Fibroblast of villous mesenchyme (primary cell): ENCODE data around the gene COLEC11. TPM values are rescaled to one million over a fixed set of nuclear protein-coding genes. Genes with fewer than 3 reads are reported as not detected.
"Not testable (repeated sequence)": the region's sequence is repeated elsewhere in the genome, so short reads cannot be mapped to it uniquely, and the experiment has no call there.

ENCODE experiments used
- DNase-seq: peaks from one replicate; pipeline ENCODE4 v3.0.0-alpha.2; 2010; ENCODE audit warnings: low read depth
- H3K4me3 ChIP-seq: 2 replicates; pipeline ENCODE4 v1.5.1; 2011; ENCODE audit warnings: low read depth, mild to moderate bottlenecking, low read length
- total RNA-seq: library from RNA; depleted of rRNA; stranded (reverse); fragments of >200 nt; gene quantifications from 2 replicates; pipeline ENCODE4 v1.2.3, GENCODE V29; 2012
- TF ChIP-seq, protein P1 (sequence below): IDR thresholded peaks from 2 replicates; pipeline ENCODE4 v1.5.1; 2012; ENCODE audit warnings: low read depth, mild to moderate bottlenecking, low read length; ENCODE audit not compliant: insufficient read depth

COLEC11 gene
- total RNA-seq, 1 donor, result 0.43 TPM

DNA sequence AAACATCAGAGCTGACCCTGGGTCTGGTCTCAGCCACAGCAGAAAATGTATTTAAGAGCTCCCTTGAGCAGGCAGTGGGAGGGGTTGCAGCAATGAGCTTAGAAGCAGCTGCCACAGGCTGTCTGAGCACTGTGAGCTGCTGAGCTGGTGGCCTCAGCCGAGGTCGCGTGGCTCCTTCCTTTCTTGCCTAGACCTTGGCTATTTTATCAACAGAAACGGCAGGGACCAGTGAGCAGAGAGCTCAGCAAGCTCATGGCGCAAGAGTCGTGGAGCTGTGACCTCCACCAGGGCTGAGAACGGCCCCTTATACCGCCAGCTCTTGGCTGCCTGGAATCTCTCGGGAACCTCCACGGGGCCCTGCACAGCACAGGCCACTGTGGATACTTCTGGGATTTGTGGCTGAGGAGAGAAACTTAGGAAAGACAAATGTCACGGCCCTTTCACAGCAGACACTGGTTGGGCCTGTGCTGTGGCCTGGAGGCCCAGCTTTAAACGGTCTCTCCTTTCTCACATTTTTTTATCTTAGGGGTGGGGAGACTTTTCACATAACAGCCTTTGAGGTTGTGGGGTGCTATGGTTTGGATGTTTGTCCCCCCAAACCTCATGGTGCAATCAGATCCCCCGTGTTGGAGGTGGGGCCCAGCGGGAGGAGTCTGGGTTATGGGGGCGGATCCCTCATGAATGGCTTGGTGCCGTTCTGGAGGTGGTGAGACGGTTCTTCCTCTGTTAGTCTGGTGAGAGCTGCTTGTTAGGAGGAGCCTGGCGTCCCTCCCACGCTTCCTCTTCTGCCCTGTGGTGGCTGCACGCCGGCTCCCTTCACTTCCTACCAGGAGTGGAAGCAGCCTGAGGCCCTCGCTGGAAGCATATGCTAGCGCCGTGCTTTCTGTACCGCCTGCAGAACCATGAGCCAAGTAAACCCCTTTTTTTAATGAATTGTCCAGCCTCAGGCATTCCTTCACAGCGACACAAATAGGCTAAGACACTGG, 64.8 kb downstream of the COLEC11 start:
- TF ChIP-seq, protein P1, sequence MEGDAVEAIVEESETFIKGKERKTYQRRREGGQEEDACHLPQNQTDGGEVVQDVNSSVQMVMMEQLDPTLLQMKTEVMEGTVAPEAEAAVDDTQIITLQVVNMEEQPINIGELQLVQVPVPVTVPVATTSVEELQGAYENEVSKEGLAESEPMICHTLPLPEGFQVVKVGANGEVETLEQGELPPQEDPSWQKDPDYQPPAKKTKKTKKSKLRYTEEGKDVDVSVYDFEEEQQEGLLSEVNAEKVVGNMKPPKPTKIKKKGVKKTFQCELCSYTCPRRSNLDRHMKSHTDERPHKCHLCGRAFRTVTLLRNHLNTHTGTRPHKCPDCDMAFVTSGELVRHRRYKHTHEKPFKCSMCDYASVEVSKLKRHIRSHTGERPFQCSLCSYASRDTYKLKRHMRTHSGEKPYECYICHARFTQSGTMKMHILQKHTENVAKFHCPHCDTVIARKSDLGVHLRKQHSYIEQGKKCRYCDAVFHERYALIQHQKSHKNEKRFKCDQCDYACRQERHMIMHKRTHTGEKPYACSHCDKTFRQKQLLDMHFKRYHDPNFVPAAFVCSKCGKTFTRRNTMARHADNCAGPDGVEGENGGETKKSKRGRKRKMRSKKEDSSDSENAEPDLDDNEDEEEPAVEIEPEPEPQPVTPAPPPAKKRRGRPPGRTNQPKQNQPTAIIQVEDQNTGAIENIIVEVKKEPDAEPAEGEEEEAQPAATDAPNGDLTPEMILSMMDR, result no peak
- peak; percentile 64 for DNase-seq
- no peak overlapping the region for H3K4me3 ChIP-seq

DNA sequence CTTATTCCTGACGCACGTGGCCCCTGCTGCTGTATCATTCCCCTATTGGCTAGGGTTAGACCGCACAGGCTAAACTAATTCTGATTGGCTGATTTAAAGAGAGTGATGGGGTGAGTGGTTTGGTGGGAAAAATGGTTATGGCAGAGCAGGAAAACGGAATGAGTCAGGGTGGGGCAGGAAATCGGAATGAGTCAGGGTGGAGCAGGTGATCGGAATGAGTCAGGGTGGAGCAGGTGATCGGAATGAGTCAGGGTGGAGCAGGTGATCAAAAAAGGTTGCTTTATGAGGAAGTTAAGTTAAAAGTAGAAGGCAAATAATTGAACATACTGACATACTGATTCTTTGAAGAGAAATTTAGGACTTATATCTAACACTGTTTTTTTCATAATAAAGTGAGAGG, 65.7 kb downstream of the COLEC11 start:
- not testable (repeated sequence) for DNase-seq

DNA sequence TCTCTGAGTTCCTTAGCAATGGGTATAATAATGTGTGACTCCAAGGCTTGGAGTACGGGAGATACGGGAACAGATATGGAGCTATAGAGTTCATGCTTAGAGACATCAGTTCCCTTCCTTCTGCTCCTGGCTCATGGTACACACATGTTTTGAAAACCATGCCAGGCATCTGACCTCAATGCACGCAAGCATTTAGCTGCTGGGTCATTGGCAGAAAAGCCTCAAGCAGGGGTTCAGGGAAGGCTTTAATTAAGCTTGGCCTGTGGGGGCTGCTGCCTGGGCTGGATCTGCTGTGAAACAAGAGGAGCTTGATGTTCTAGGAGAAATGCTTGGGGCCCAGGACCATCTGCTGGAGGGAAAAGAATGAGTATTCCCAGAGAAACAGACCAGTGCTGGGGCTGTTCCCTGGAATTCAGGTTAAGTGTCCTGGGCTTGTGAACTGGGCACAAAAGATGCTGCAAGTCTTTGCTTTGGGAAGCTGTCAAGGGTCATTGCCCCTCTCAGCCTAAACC, 66.3 kb downstream of the COLEC11 start:
- no peak overlapping the region for H3K4me3 ChIP-seq
- no peak for DNase-seq
- TF ChIP-seq, protein P1, result no peak

More for the DNA sequence above, 65.7 kb downstream of the COLEC11 start:
- not testable (repeated sequence) for H3K4me3 ChIP-seq

DNA sequence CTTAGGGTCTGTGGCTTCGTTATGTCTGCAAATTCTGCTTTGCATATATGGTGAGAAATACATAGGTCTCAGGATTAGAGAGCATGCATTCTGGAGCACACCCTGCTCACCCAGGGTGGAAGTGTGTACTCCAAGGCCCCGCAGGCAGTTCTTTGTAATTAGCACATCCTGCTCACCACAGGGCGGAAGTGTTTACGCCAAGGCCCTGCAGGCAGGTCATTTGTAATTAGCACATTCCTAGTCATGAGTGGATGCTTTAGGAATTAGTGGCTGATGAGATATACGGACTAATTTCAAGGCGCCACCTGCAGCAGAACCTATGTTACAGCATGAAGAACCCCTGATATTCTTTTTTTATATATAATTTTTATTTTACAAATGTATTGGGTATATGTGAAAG, 67.3 kb downstream of the COLEC11 start:
- TF ChIP-seq, protein P1, result peak; percentile 12
- DNase-seq, result peak; percentile 21
- H3K4me3 ChIP-seq, result no peak overlapping the region

DNA sequence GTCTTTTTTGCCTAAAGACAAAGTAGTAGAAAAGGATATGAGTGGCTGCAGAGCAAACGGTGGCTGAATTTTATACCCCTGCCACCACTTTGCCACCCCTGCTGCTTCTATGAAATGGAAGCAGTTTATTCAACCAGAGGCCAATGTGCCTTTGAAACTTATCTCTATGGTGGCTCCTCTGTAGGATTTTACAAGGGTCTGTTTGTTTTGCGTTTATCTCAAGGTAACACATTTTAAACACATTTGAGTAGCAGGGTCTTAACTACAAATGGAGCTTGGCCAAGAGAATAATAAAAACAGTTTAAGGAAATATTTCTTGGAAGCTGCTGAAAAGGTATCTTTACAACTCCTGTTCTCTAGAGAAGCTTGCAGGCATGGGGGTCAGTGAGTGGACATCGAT, 69.2 kb downstream of the COLEC11 start:
- DNase-seq, result no peak
- TF ChIP-seq, protein P1, result no peak
- no peak overlapping the region for H3K4me3 ChIP-seq

DNA sequence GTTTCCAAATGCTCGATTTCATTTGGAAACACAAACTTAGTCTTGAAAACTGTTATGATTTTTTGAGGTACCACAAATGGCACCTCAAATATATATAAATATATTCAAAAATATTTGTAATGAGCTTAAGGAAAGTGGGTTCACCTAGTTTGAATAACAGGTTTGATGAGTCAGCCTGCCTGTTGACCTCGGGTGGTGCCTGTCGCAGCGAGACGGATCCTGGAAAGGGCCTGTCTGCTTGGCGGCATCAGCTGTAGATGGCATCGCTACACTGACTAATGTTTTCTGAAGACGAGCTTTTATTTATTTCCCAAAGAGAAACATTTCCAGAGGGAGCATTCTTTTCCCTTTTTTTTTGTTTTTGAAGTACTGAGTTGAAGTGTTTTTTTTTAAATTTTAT, 70.0 kb downstream of the COLEC11 start:
- H3K4me3 ChIP-seq, result no peak overlapping the region
- DNase-seq, result no peak
- TF ChIP-seq, protein P1, result no peak

DNA sequence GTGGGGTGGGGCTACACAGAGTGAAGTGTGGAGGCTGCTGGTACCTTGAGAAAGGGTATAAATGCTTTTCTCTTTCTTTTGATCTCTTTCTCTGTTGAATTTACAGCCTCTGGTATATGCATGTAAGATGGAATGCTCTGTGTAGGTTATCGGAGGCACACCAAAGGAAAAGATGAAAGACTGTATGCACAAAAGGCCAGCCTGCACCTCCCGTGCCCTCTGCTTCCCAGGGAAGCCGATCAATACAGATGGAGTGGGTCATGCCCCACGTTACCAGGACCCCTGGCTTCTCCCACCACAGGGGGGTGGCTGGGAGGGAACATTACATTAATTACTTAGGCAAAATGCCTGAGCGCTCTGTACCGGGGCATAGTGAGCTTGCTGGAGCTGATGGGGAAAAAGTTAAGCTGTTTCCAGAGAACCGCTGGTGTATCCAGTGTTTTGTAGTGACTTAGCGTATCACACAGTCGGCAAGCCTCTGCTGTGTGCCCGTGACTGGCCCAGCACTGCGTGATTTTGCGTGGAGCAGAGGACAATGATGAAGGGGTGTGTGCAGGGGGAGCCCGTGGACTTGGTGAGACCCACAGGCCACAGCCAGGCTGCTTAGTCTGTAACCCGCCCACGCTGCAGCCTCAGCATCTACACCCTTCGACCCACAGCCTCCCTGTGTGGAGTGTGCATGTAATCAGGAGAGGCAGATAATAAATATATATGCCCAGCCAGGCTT, 71.1 kb downstream of the COLEC11 start:
- DNase-seq, result no peak
- TF ChIP-seq, protein P1, result no peak
- no peak overlapping the region for H3K4me3 ChIP-seq
